Measurements from ENCODE around the gene MYMX. TPM values are rescaled to one million over a fixed set of nuclear protein-coding genes. Genes with fewer than 3 reads are reported as not detected.

Gene MYMX
- total and polyA plus RNA-seq, 2 of the 13 experiments (the other 11 are each of a cell fraction or from before 2014, with no cell fraction given), result not detected

DNA sequence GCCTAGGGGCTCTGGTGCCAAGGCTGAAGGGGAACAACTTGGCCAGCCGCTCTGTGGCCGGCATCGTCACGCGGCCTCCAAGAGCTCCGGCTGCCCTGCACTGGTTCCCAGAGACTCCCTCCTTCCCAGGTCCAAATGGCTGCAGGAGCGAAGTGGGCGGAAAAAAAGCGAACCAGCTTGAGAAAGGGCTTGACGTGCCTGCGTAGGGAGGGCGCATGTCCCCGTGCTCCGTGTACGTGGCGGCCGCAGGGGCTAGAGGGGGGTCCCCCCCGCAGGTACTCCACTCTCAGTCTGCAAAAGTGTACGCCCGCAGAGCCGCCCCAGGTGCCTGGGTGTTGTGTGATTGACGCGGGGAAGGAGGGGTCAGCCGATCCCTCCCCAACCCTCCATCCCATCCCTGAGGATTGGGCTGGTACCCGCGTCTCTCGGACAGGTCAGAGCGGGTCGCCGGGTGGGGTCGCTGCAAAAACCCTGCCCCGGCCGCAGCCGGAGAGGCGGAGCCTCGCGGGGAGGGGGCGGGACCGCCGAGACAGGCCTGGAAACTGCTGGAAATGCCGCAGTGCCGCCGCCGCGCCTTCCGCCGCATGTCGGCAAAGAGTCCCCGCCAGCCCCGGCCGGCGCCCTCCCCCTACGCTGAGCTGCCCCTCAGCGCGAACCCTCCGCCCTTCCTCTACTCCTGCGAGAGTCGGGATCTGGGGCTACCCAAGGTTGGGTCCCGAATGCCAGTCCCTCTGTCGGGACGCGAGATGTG lies 29.4 kb downstream of the MYMX start (continued):
- TF ChIP-seq LBX2 (CRISPR knock-in tag; IDR thresholded peaks at IDR 0.05; ENCODE audit: borderline replicate concordance), result 0 out of 2 replicates have a peak, but pooled peaks have one; percentile 5
- peak; percentile 72 for TF ChIP-seq SMAD1 (CRISPR knock-in tag; IDR thresholded peaks at IDR 0.05; ENCODE audit: borderline replicate concordance, low read depth)
- peak; percentile 31; the same call in 1 of the 2 replicates for TF ChIP-seq RARA (CRISPR knock-in tag; IDR thresholded peaks at IDR 0.05)
- TF ChIP-seq ZNF264 (CRISPR knock-in tag; IDR thresholded peaks at IDR 0.05), result peak; percentile 35
- TF ChIP-seq ZNF17 (CRISPR knock-in tag; IDR thresholded peaks at IDR 0.05), result no peak
- TF ChIP-seq, protein P1, sequence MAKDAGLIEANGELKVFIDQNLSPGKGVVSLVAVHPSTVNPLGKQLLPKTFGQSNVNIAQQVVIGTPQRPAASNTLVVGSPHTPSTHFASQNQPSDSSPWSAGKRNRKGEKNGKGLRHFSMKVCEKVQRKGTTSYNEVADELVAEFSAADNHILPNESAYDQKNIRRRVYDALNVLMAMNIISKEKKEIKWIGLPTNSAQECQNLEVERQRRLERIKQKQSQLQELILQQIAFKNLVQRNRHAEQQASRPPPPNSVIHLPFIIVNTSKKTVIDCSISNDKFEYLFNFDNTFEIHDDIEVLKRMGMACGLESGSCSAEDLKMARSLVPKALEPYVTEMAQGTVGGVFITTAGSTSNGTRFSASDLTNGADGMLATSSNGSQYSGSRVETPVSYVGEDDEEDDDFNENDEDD (CRISPR knock-in tag; IDR thresholded peaks at IDR 0.05; ENCODE audit: borderline replicate concordance), result peak; percentile 41; the same call in 1 of the 2 replicates
- peak; percentile 91 for TF ChIP-seq SP5 (CRISPR knock-in tag; IDR thresholded peaks at IDR 0.05; ENCODE audit: borderline replicate concordance, low read depth)
- TF ChIP-seq SPEN (CRISPR knock-in tag; IDR thresholded peaks at IDR 0.05; ENCODE audit: low read depth), result peak; percentile 48
- TF ChIP-seq, protein P2, sequence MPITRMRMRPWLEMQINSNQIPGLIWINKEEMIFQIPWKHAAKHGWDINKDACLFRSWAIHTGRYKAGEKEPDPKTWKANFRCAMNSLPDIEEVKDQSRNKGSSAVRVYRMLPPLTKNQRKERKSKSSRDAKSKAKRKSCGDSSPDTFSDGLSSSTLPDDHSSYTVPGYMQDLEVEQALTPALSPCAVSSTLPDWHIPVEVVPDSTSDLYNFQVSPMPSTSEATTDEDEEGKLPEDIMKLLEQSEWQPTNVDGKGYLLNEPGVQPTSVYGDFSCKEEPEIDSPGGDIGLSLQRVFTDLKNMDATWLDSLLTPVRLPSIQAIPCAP (CRISPR knock-in tag; IDR thresholded peaks at IDR 0.05; ENCODE audit: low read depth), result no peak
- TF ChIP-seq ZNF740 (CRISPR knock-in tag; IDR thresholded peaks at IDR 0.05), result peak; percentile 84; the same call in 1 of the 2 replicates
- no peak for TF ChIP-seq NFE2L2 (IDR thresholded peaks at IDR 0.05; ENCODE audit: low read length)
- peak; percentile 23; the same call in 1 of the 2 replicates for TF ChIP-seq SATB2 (CRISPR knock-in tag; IDR thresholded peaks at IDR 0.05)
- no peak for TF ChIP-seq HNRNPH1 (optimal IDR thresholded peaks at IDR 0.05; ENCODE audit: low read depth, low read length)
- peak; percentile 66; the same call in 1 of the 2 replicates for TF ChIP-seq ZSCAN21 (CRISPR knock-in tag; IDR thresholded peaks at IDR 0.05; ENCODE audit: borderline replicate concordance)
- no peak for TF ChIP-seq PAX8 (CRISPR knock-in tag; IDR thresholded peaks at IDR 0.05; ENCODE audit: borderline replicate concordance)
- no peak for TF ChIP-seq USF2 (IDR thresholded peaks at IDR 0.05; ENCODE audit: low read depth, low read length)
- no peak for TF ChIP-seq USF2 (CRISPR knock-in tag; IDR thresholded peaks at IDR 0.05; ENCODE audit: borderline replicate concordance)
- no peak for TF ChIP-seq FOSL1 (CRISPR knock-in tag; IDR thresholded peaks at IDR 0.05; ENCODE audit: borderline replicate concordance)
- no peak for TF ChIP-seq SOX6 (IDR thresholded peaks at IDR 0.05)
- TF ChIP-seq SOX6 (CRISPR knock-in tag; IDR thresholded peaks at IDR 0.05), result peak; percentile 61; the same call in 1 of the 2 replicates
- TF ChIP-seq, protein P3, sequence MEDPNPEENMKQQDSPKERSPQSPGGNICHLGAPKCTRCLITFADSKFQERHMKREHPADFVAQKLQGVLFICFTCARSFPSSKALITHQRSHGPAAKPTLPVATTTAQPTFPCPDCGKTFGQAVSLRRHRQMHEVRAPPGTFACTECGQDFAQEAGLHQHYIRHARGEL (CRISPR knock-in tag; IDR thresholded peaks at IDR 0.05), result no peak
- TF ChIP-seq, protein P4, sequence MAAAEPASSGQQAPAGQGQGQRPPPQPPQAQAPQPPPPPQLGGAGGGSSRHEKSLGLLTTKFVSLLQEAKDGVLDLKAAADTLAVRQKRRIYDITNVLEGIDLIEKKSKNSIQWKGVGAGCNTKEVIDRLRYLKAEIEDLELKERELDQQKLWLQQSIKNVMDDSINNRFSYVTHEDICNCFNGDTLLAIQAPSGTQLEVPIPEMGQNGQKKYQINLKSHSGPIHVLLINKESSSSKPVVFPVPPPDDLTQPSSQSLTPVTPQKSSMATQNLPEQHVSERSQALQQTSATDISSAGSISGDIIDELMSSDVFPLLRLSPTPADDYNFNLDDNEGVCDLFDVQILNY (CRISPR knock-in tag; conservative IDR thresholded peaks at IDR 0.05), result no peak
- TF ChIP-seq ZNF326 (CRISPR knock-in tag; IDR thresholded peaks at IDR 0.05; ENCODE audit: borderline replicate concordance), result no peak
- no peak for TF ChIP-seq ARNT (IDR thresholded peaks at IDR 0.05)
